ENCODE results near the gene CIPC.

DNA sequence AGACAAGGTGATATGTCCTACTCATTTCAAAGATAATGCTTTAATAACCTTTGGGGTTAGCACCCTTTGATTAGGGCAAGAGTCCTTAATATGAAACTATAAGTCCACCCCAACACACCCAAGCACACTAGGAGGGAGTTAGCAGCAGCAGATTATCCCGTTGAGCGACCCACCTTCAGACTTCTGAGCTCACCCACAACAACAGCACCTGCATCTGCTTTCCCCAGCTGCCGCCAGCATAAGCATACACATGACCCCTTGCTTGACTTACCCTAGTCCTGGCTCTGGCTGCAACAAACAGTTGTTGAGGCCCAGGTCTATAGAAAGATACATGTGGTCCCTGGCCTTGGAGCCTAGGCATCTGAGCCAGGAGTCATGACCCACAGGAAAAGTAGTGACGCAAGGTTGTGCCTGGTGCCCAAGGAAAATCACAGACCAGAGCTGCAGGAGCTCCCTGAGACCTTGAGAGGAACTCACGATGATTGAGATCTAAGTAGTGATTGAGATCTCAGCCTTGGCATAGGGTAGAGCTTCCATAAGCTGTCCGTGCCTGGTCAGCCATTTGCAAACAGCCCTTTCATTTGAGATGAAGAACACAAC is 24.6 kb downstream of the CIPC start:
- TF ChIP-seq, protein P1, sequence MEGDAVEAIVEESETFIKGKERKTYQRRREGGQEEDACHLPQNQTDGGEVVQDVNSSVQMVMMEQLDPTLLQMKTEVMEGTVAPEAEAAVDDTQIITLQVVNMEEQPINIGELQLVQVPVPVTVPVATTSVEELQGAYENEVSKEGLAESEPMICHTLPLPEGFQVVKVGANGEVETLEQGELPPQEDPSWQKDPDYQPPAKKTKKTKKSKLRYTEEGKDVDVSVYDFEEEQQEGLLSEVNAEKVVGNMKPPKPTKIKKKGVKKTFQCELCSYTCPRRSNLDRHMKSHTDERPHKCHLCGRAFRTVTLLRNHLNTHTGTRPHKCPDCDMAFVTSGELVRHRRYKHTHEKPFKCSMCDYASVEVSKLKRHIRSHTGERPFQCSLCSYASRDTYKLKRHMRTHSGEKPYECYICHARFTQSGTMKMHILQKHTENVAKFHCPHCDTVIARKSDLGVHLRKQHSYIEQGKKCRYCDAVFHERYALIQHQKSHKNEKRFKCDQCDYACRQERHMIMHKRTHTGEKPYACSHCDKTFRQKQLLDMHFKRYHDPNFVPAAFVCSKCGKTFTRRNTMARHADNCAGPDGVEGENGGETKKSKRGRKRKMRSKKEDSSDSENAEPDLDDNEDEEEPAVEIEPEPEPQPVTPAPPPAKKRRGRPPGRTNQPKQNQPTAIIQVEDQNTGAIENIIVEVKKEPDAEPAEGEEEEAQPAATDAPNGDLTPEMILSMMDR (IDR thresholded peaks at IDR 0.05): no peak
- no peak for TF ChIP-seq ZFX (IDR thresholded peaks at IDR 0.05; ENCODE audit: borderline replicate concordance)
